Tibial artery (tissue), 4 donors: ENCODE results near the gene FOXA2.

ENCODE experiments used
- DNase-seq, 2 donors: peaks; one replicate each; pipeline ENCODE4 v3.0.0-alpha.2; 2019
- H3K27ac ChIP-seq, 2 donors: fragments of 200-600 bp; sonication (generic) in 1 of 2; 1 replicate in 1 of 2; 2 replicates in 1 of 2; pipeline ENCODE4 v1.5.1; 2018 to 2019; ENCODE audit warnings: mild to moderate bottlenecking in 1 of 2
- H3K27me3 ChIP-seq, 2 donors: fragments of 200-600 bp; sonication (generic) in 1 of 2; one replicate each; pipeline versions ENCODE4 v1.5.1 to v1.6.0; 2016 to 2019
- H3K36me3 ChIP-seq, 3 donors: fragments of 200-600 bp; sonication (generic) in 2 of 3; one replicate each; pipeline ENCODE4 v1.5.1; 2016 to 2019; ENCODE audit warnings: mild to moderate bottlenecking in 2 of 3
- H3K4me1 ChIP-seq, 4 donors: fragments of 200-600 bp; sonication (generic) in 2 of 4; 1 replicate in 3 of 4; 2 replicates in 1 of 4; pipeline ENCODE4 v1.5.1; 2016 to 2019
- H3K4me3 ChIP-seq, 2 donors: fragments of 200-600 bp; sonication (generic) in 1 of 2; 1 replicate in 1 of 2; 2 replicates in 1 of 2; pipeline ENCODE4 v1.5.1; 2018 to 2019; ENCODE audit warnings: mild to moderate bottlenecking in 2 of 2
- H3K9me3 ChIP-seq, 3 donors: fragments of 200-600 bp; sonication (generic) in 1 of 3; one replicate each; pipeline ENCODE4 v1.5.1; 2016 to 2019
- CTCF ChIP-seq, 2 experiments: fragments of 200-600 bp in 1 of 2; fragments of 450-650 bp in 1 of 2; IDR thresholded peaks; one replicate each; pipeline ENCODE4 v1.5.1; 2017 to 2019; ENCODE audit warnings: antibody characterized with exemption in 2 of 2, mild to moderate bottlenecking in 1 of 2, moderate library complexity in 1 of 2
- intact Hi-C: fragments of 100-400 bp; cut with DNase I; formaldehyde crosslinking; loops from one replicate; pipeline ENCODE4 v1.15.0; 2023; ENCODE audit warnings: low total_unique reads

Gene FOXA2

GRCh38 chr20:22582964-22583772, 1.2 kb downstream of the FOXA2 start:
- DNase-seq: no peak
- Histone ChIP-seq H3K27ac (no peak overlapping the region), H3K9me3 (no peaks in the 10 kb centered on the region), H3K27me3 (peaks cover 0 to 98% of the 10 kb centered on the region in 2 donors), H3K4me3 (peak overlapping the region; percentile 21 to 36), H3K36me3 (no peaks in the 10 kb centered on the region), H3K4me1 (peaks cover 0 to 62% (median 48%) of the 10 kb centered on the region in 4 donors)
- intact Hi-C loops: no loop called here
- TF ChIP-seq CTCF (IDR thresholded peaks at IDR 0.05): no peak

GRCh38 chr20:22582386-22582963, 1.9 kb downstream of the FOXA2 start:
- Histone ChIP-seq H3K4me3 (peak overlapping the region in 1 of 2 donors; percentile 36), H3K27me3 (peaks cover 0 to 99% of the 10 kb centered on the region in 2 donors), H3K9me3 (no peaks in the 10 kb centered on the region), H3K27ac (no peak overlapping the region), H3K36me3 (no peaks in the 10 kb centered on the region), H3K4me1 (peaks cover 0 to 69% (median 55%) of the 10 kb centered on the region in 4 donors)
- intact Hi-C loops: no loop called here
- no peak for TF ChIP-seq CTCF (IDR thresholded peaks at IDR 0.05)
- no peak for DNase-seq

GRCh38 chr20:22581437-22582385, 2.7 kb downstream of the FOXA2 start:
- Histone ChIP-seq H3K27ac (no peak overlapping the region), H3K27me3 (peaks cover 0 to 99% of the 10 kb centered on the region in 2 donors), H3K36me3 (no peaks in the 10 kb centered on the region), H3K9me3 (no peaks in the 10 kb centered on the region), H3K4me1 (peaks cover 0 to 71% (median 58%) of the 10 kb centered on the region in 4 donors), H3K4me3 (no peak overlapping the region)
- intact Hi-C loops: no loop called here
- no peak for DNase-seq
- no peak for TF ChIP-seq CTCF (IDR thresholded peaks at IDR 0.05)

GRCh38 chr20:22579711-22580697, 4.4 kb downstream of the FOXA2 start:
- intact Hi-C loops: no loop called here
- Histone ChIP-seq H3K27ac (no peak overlapping the region), H3K4me1 (peaks cover 0 to 60% (median 50%) of the 10 kb centered on the region in 4 donors), H3K36me3 (no peaks in the 10 kb centered on the region), H3K27me3 (peaks cover 0 to 99% of the 10 kb centered on the region in 2 donors), H3K9me3 (no peaks in the 10 kb centered on the region), H3K4me3 (no peak overlapping the region)
- no peak for DNase-seq
- TF ChIP-seq CTCF (IDR thresholded peaks at IDR 0.05): no peak

GRCh38 chr20:22579119-22579427, 5.3 kb downstream of the FOXA2 start:
- peaks cover 0 to 51% (median 42%) of the 10 kb centered on the region in 4 donors for H3K4me1 ChIP-seq
- no peak overlapping the region for H3K27ac ChIP-seq
- no peaks in the 10 kb centered on the region for H3K36me3 ChIP-seq
- no peak for TF ChIP-seq CTCF (IDR thresholded peaks at IDR 0.05)
- DNase-seq: no peak
- intact Hi-C loops: no loop called here
- no peaks in the 10 kb centered on the region for H3K9me3 ChIP-seq
- no peak overlapping the region for H3K4me3 ChIP-seq
- peaks cover 0 to 97% of the 10 kb centered on the region in 2 donors for H3K27me3 ChIP-seq
